Epithelial cell of esophagus (primary cell): Measurements from ENCODE around the gene PHF1.
A peak's percentile ranks its signal among the peaks of the same experiment; 100 is the strongest.

Experiments used
- DNase-seq: peaks from one replicate; pipeline ENCODE4 v3.0.0; 2010; ENCODE audit warnings: low read depth
- H3K4me3 ChIP-seq: 2 replicates; pipeline ENCODE4 v1.5.1; 2011; ENCODE audit warnings: mild to moderate bottlenecking, low read length, control low read depth
- CTCF ChIP-seq: IDR thresholded peaks from 2 replicates; pipeline ENCODE4 v1.5.1; 2011; ENCODE audit warnings: low read depth, mild to moderate bottlenecking, low read length, control low read depth, inconsistent platforms; ENCODE audit not compliant: insufficient read depth; ENCODE audit errors: missing control alignments

The PHF1 gene

DNA sequence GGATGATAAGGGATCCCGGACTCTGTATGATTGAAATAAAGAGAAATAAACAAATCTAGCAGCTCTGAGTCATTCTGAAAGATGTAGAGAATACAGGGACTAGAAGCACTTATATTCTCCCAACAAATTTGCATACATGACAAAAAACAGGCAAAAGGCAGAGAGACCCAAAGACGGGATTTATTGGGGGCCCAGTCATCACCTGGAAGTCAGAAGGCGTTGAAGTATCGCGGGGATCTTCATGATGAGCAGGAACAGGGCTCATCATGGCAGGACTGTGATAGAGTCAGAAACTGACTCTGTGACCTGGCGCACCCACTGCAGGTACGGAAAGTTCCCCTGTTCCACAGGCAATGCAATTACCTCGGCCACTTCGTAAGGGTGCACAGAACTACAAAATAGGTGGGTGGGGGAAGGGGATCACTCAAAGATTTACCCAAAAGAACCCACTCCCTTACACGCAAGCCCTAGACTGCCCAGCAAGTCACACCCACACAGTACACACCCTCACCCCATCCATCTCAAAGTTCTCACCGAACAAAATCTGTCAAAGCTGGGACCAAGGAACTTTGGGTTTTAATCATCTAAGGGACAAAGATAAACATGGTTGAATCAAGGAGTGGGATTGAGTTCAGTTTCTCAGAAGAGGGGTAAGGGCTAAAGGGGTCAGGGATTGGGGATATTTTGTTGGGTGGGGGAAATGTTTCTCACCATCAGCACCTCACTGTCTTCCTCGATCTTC is 5.7 kb downstream of the PHF1 start:
- DNase-seq: no peak
- TF ChIP-seq CTCF: no peak
- peak overlapping the region; percentile 98 for H3K4me3 ChIP-seq

GRCh38 chr6:33417128-33417902 is 6.5 kb downstream of the PHF1 start:
- H3K4me3 ChIP-seq: peak overlapping the region; percentile 98
- TF ChIP-seq CTCF: no peak
- peak; percentile 79 for DNase-seq

- DNase-seq: peak; percentile 100
- H3K4me3 ChIP-seq: peak within 1 kb of the TSS; percentile 98
- peak; percentile 33 for TF ChIP-seq CTCF
Measured at GRCh38 chr6:33417903-33418689, 7.3 kb downstream of the PHF1 start, which contains the start of gene CUTA. Gene CUTA, minus strand, starts transcription at chr6:33418107. Its CDS starts 107 bp downstream, at chr6:33418000.

- no peak for DNase-seq
- H3K4me3 ChIP-seq: peak overlapping the region; percentile 54
- TF ChIP-seq CTCF: no peak
Measured at GRCh38 chr6:33418690-33419291, 8.0 kb downstream of the PHF1 start.

GRCh38 chr6:33419580-33420490 is 9.0 kb downstream of the PHF1 start, which contains the start of gene SYNGAP1:
Gene SYNGAP1, plus strand, starts transcription at chr6:33420065. Its CDS starts 200 bp downstream, at chr6:33420265.
- no peak for DNase-seq
- TF ChIP-seq CTCF: no peak
- H3K4me3 ChIP-seq: peak within 1 kb of the TSS; percentile 23
